NCI-H2107 treated with DMSO at 0.1 percent for 48 hours (cell line): ENCODE results near the gene DESI2.
A peak's percentile ranks its signal among the peaks of the same experiment; 100 is the strongest.
"Not testable (repeated sequence)": the region's sequence is repeated elsewhere in the genome, so short reads cannot be mapped to it uniquely, and the experiment has no call there.

ENCODE experiments used
- DNase-seq: peaks from one replicate; lab custom pipeline; 2025; ENCODE audit not compliant: unreplicated experiment; lab: John Stamatoyannopoulos, UW

Gene DESI2

GRCh38 chr1:244654108-244655038, 1.4 kb downstream of the DESI2 start:
- no peak for DNase-seq

GRCh38 chr1:244655186-244655585, 2.3 kb downstream of the DESI2 start:
- no peak for DNase-seq

GRCh38 chr1:244657421-244657820, 4.5 kb downstream of the DESI2 start:
- no peak for DNase-seq

DNA sequence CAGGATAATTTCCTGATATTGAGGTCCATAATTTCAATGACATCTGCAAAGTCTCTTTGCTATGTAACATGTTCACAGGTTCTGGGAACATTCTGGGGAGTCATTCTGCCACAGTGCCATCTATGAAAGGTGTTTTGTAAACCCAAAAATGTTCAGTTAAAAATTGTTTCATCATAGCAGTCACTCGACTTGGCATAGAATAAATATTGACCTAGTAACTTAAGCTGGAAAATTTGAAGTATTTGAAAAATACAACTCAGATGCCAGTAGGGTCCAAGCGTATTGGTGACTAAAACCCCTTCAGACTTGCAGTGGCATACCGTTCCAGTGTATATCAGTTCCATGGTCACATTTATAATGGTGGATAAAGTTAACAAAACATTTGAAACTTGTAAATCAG, 6.8 kb downstream of the DESI2 start:
- no peak for DNase-seq

DNA sequence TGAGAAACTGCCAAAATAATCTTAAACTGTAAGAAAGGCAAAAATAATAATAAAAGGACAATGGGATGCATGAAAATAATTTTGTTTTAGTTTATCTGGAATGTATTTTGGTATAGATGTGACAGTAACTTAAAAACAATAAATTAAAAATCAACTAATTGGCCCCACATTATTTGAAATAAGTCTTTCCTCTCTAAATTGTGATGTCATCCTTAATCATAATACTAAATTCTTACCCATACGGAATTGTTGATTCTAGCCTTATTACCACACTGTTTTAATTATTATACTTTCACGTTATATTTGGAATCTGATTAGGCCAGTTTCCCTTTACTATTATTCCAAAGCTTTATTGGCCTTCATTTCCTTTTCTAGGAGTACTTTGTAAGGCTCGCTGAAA, 7.7 kb downstream of the DESI2 start:
- no peak for DNase-seq

- DNase-seq: not testable (repeated sequence)
Measured at GRCh38 chr1:244661569-244662312, 8.8 kb downstream of the DESI2 start.

DNA sequence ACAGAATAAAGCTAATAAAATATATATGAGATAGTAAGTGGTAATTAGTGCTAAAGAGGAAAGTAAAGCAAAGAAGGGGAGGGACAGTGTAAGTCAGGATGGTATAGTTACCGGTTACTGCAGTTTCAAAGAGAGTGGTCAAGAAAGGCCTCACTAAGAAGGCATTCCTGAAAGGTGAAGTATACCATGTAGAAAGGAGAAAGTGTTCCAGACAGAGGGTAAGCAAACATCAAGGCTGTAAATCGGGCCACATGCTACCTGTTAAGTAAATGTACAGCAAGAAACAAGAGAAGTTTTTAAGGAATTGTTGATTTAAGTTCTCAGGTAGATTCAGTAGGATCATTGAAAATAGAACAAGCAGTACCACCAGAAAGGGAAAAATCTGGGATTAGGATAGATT, 9.7 kb downstream of the DESI2 start:
- DNase-seq: no peak

- no peak for DNase-seq
Measured at GRCh38 chr1:244664353-244664752, 11.4 kb downstream of the DESI2 start.

- DNase-seq: peak; percentile 98
Measured at GRCh38 chr1:244665771-244666217, 12.9 kb downstream of the DESI2 start.

GRCh38 chr1:244666672-244667418, 13.9 kb downstream of the DESI2 start:
- not testable (repeated sequence) for DNase-seq

DNA sequence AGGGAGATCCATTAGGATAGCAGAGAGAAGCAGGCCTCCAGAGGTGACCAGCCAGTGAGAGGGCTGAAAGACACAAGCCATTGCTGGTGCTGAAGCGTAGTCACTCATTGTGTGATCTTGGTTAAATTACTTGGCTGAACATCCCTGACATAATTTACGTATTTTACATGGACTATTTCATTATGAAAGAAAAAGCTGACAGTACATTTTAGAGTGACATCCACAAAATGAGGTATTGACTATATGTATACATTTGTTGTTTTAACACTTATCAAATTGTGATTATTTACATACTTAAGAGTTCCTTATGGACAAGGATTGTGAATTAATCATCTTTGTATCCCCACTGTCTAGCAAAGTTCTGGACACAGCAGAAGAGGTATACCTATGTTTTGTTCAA, 14.9 kb downstream of the DESI2 start:
- no peak for DNase-seq

DNA sequence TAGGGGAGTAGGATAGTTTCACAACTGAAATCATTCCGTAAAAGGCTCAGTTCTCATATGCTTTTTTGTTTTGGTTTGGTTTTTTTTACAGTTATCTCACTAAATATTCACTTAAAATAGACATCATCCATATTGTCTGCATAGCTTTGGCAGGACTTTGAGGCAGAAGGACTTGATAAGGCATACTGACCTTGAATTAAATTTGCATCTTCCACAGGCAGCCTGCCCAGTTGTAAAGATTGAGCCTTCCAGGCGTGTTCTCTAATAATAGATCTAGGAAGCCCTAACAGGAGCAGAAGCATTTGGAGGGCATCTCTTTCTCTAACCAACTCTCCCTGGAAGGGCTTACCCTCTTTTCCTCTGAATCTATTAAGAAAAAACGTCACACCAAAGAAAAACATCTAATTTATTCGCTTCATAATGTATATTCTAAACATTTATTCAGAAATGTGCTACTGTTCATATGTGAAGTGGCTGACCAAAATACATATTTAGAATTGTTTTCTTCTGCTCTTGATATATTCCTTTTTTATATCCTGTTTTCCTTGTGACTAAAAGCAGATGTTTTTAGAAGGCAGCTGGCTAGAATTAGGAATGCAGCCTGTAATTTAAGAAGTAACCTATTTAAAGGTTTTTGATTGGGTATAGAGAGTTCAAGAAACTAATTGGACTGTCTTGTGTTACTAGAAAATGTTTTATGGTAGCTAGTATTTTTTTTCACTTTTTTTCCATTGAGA, 20.2 kb downstream of the DESI2 start:
- no peak for DNase-seq

DNA sequence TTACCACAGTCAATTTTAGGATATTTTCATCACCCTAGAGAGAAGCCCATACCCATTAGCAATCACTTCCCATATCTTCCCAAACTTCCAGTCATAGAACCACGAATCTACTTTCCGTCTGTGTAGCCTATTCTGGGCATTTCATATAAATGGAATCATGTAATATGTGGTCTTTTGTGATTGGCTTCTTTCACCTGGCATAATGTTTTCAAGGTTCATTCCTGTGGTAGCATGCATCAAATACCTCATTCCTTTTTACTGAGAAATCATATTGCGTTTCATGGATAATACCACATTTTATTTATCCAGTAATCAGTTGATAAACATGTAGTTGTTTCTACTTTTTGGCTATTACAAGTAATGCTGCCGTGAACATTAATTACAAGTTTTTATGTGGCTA, 21.5 kb downstream of the DESI2 start:
- DNase-seq: no peak

GRCh38 chr1:244675167-244675566, 22.2 kb downstream of the DESI2 start:
- no peak for DNase-seq

DNA sequence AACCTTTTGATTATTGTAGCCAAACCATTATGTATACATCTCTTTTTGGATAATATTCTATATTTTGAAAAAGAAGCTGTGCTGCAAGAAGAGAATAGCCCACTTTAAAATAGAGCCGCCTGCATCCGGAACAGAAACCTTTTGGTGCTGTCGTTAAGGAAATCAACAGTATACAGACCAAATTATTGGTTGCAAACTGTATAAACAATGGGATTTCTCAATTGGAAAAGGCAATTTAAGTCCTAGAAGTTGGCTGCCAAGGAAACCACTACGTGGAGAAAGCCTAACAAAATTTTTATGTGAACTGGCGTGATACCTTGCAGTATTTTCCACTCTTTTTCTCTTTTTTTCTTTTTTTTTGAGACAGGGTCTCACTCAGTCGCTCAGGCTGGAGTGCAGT, 25.8 kb downstream of the DESI2 start:
- no peak for DNase-seq

DNA sequence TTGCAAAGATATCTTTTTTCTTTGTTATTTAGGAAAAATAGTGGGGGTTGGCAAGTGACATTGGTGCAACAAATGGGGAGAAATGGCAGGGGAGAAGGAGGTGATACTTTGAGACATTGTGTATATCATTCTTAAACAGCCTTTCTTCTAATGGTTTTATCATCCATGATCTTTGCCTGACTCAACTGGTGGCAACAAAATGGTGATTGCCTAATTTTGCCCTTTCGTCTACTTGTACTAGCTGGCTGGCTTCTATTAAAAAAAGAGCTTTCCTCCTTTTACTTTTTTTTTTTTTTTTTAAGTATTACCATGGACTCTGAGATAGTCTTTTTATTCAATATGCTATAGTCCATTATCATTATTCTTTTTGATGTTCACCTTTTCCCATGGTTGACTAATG, 27.7 kb downstream of the DESI2 start:
- no peak for DNase-seq

DNA sequence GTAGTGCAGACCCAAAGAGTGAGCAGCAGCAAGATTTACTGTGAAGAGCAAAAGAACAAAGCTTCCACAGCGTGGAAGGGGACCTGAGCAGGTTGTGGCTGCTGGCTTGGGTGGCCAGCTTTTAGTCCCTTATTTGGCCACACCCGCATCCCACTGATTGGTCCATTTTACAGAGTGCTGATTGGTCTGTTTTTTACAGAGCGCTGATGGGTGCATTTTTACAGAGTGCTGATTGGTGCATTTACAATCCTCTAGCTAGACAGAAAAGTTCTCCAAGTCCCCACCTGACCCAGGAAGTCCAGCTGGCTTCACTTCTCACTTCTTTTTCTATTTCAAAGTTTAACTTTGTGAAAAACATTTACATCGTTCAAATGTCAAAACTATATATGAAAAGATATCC, 29.2 kb downstream of the DESI2 start:
- DNase-seq: not testable (repeated sequence)

DNA sequence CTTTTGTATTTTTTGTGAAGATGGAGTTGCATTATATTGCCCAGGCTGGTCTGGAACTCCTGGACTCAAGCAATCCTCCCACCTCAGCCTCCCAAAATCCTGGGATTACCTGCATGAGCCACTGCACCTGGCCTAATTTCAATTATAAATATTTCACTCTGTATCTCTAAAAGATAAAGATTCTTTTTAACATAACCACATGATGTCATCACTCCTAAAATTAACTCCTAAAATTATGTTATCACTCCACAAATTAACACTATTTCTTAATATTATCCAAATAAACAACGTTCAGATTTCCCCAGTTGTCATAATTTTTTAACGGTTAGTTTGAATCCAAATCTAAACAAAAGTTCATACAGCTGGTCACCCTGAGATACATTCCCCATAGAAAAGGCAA, 43.0 kb downstream of the DESI2 start:
- DNase-seq: no peak

GRCh38 chr1:244699741-244700140, 46.8 kb downstream of the DESI2 start:
- DNase-seq: no peak

DNA sequence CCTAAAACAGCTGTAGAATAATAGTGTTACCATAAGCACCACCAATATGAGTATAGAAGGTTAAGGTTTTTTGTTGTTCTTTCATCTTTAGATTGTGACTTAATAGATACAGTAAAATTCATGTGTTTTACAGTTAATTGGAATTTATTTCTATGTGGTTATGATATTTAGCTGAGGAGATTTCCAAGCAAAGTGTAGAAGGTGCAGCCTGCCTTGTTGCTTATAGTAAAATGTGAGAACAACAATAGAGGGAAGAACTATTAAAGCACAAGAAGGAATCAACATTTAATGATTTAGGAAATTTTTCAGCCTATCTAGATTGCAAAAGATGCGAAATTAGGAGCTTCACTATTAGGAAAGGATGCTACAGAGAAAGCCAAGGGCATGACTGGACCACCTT, 47.9 kb downstream of the DESI2 start:
- DNase-seq: no peak

DNA sequence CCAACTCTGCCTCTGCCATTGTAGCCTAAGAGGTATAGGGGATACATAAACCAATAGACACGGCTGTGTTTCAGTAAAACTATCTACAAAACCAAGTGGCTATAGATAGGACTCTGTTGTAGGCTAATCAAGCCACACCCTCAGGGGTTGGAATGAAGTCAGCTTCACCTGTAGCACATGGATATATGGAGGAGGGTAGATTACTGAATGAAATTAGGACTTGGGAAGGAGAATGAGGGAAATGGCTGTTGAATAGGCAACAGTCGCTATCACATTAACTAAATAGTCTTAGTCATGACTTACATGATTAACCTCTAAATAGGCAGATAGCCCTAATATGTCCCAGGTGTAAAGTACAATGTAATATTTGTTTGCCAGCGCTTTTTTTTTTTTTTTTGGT, 49.7 kb downstream of the DESI2 start:
- DNase-seq: no peak
